CD4-positive, alpha-beta T cell treated with Interleukin-17A for 4 hours (primary cell): Measurements from ENCODE around the gene AMOTL2.

Experiments
- DNase-seq: peaks from one replicate; pipeline ENCODE4 v3.0.0-alpha.2; 2020; ENCODE audit warnings: mixed read lengths

The AMOTL2 gene

GRCh38 chr3:134364936-134365765 is 9.1 kb downstream of the AMOTL2 start:
- peak; percentile 12 for DNase-seq

- peak; percentile 59 for DNase-seq
Measured at GRCh38 chr3:134364061-134364935, 9.9 kb downstream of the AMOTL2 start.

GRCh38 chr3:134363381-134363755 is 10.9 kb downstream of the AMOTL2 start:
- DNase-seq = no peak

GRCh38 chr3:134362670-134363380 is 11.4 kb downstream of the AMOTL2 start:
- DNase-seq = no peak

GRCh38 chr3:134362221-134362620 is 12.0 kb downstream of the AMOTL2 start:
- no peak for DNase-seq

- DNase-seq = no peak
Measured at GRCh38 chr3:134361162-134361835, 12.9 kb downstream of the AMOTL2 start.

GRCh38 chr3:134360046-134360445 is 14.2 kb downstream of the AMOTL2 start:
- DNase-seq = no peak

GRCh38 chr3:134359121-134360010 is 14.9 kb downstream of the AMOTL2 start:
- DNase-seq = no peak

- peak; percentile 35 for DNase-seq
Measured at GRCh38 chr3:134357914-134358811, 16.1 kb downstream of the AMOTL2 start.

GRCh38 chr3:134357261-134357913 is 16.9 kb downstream of the AMOTL2 start:
- no peak for DNase-seq

- no peak for DNase-seq
Measured at GRCh38 chr3:134356411-134357040, 17.7 kb downstream of the AMOTL2 start.

GRCh38 chr3:134355416-134355815 is 18.8 kb downstream of the AMOTL2 start:
- no peak for DNase-seq

- no peak for DNase-seq
Measured at GRCh38 chr3:134354612-134355251, 19.5 kb downstream of the AMOTL2 start.

GRCh38 chr3:134353831-134354611 is 20.2 kb downstream of the AMOTL2 start:
- no peak for DNase-seq

GRCh38 chr3:134353171-134353825 is 20.9 kb downstream of the AMOTL2 start:
- no peak for DNase-seq

- DNase-seq = no peak
Measured at GRCh38 chr3:134352031-134352671, 22.1 kb downstream of the AMOTL2 start.

GRCh38 chr3:134351427-134351826 is 22.8 kb downstream of the AMOTL2 start:
- no peak for DNase-seq
